COLO668 (cell line): ENCODE data around the gene TEAD3.
A peak's percentile ranks its signal among the peaks of the same experiment; 100 is the strongest.

Experiments
- DNase-seq: peaks from one replicate; lab custom pipeline; 2025; ENCODE audit not compliant: unreplicated experiment; lab: John Stamatoyannopoulos, UW

The TEAD3 gene

GRCh38 chr6:35514587-35514986 is 17.7 kb upstream of the TEAD3 start:
- no peak for DNase-seq

GRCh38 chr6:35512740-35513139 is 15.9 kb upstream of the TEAD3 start, which contains the start of gene TULP1:
Gene TULP1 (minus strand): TSS chr6:35512896. CDS start chr6:35512858, 38 bp downstream.
- DNase-seq: no peak

GRCh38 chr6:35512006-35512405 is 15.1 kb upstream of the TEAD3 start:
- DNase-seq: no peak

GRCh38 chr6:35511562-35511941 is 14.7 kb upstream of the TEAD3 start:
- DNase-seq: no peak

- DNase-seq: no peak
Observed at GRCh38 chr6:35510916-35511561, 14.2 kb upstream of the TEAD3 start.

GRCh38 chr6:35508542-35508941 is 11.7 kb upstream of the TEAD3 start:
- no peak for DNase-seq

- no peak for DNase-seq
Observed at GRCh38 chr6:35508027-35508426, 11.1 kb upstream of the TEAD3 start.

GRCh38 chr6:35507221-35507620 is 10.3 kb upstream of the TEAD3 start:
- DNase-seq: no peak

- no peak for DNase-seq
Observed at GRCh38 chr6:35506536-35506935, 9.7 kb upstream of the TEAD3 start.

GRCh38 chr6:35505999-35506412 is 9.1 kb upstream of the TEAD3 start:
- no peak for DNase-seq

GRCh38 chr6:35503534-35503933 is 6.7 kb upstream of the TEAD3 start:
- DNase-seq: no peak

- no peak for DNase-seq
Observed at GRCh38 chr6:35501784-35502183, 4.9 kb upstream of the TEAD3 start.

- peak; percentile 17 for DNase-seq
Observed at GRCh38 chr6:35500782-35501181, 3.9 kb upstream of the TEAD3 start.

GRCh38 chr6:35499372-35499771 is 2.5 kb upstream of the TEAD3 start:
- no peak for DNase-seq

- no peak for DNase-seq
Observed at GRCh38 chr6:35498422-35499067, 1.7 kb upstream of the TEAD3 start.

GRCh38 chr6:35497571-35498421 is 917 bp upstream of the TEAD3 start:
- DNase-seq: no peak

GRCh38 chr6:35496036-35496840 is 641 bp downstream of the TEAD3 start:
- peak; percentile 40 for DNase-seq

GRCh38 chr6:35495258-35496035 is 1.4 kb downstream of the TEAD3 start:
- no peak for DNase-seq

GRCh38 chr6:35494161-35494563 is 2.7 kb downstream of the TEAD3 start:
- no peak for DNase-seq

- peak; percentile 10 for DNase-seq
Observed at GRCh38 chr6:35493307-35493983, 3.4 kb downstream of the TEAD3 start.
